ENCODE data around the gene POLR2L.

Gene POLR2L

GRCh38 chr11:794013-794765 is 48.1 kb downstream of the POLR2L start:
- DNase-seq (ENCODE audit: low read depth): no peak

GRCh38 chr11:793556-793955 is 48.8 kb downstream of the POLR2L start:
- DNase-seq (ENCODE audit: low read depth): no peak

GRCh38 chr11:792873-793272 is 49.5 kb downstream of the POLR2L start:
- no peak for DNase-seq (ENCODE audit: low read depth)

GRCh38 chr11:792535-792821 is 49.9 kb downstream of the POLR2L start:
- DNase-seq (ENCODE audit: low read depth): no peak

- no peak for DNase-seq (ENCODE audit: low read depth)
These were observed 50.4 kb downstream of the POLR2L start for GRCh38 chr11:791658-792534.

GRCh38 chr11:790721-791564 is 51.4 kb downstream of the POLR2L start:
- DNase-seq (ENCODE audit: low read depth): no peak

GRCh38 chr11:789943-790342 is 52.4 kb downstream of the POLR2L start, which contains the start of gene CEND1:
TSS of gene CEND1 (minus strand) at chr11:790090. CDS start at chr11:788576, 1,514 bp downstream.
- DNase-seq (ENCODE audit: low read depth): no peak

Data from stromal cell of bone marrow (primary cell).